ENCODE measurements around the gene LCE1E.

Gene LCE1E

GRCh38 chr1:152827173-152827572, 41.1 kb downstream of the LCE1E start, which contains the start of gene LCE1A:
Gene LCE1A (plus strand): TSS chr1:152827473. CDS start chr1:152827473, 0 bp downstream.
- no peak for DNase-seq
- Histone ChIP-seq H3K79me2 (ENCODE audit: low read length) (no peaks in the 10 kb centered on the region), H3K27me3 (replicated peaks; ENCODE audit: insufficient read depth, low read length) (no peaks in the 10 kb centered on the region), H3K4me3 (ENCODE audit: low read length) (no peak within 1 kb of the TSS), H3K27ac (ENCODE audit: low read length) (no peak within 1 kb of the TSS), H3K4me2 (ENCODE audit: low read depth, low read length) (no peak within 1 kb of the TSS), H4K20me1 (ENCODE audit: insufficient read depth, low read length) (no peaks in the 10 kb centered on the region), H3K9me2 (replicated peaks; ENCODE audit: insufficient read depth, low read length) (no peaks in the 10 kb centered on the region), H3K4me1 (ENCODE audit: low read length) (no peaks in the 10 kb centered on the region), H3K9me3 (replicated peaks; ENCODE audit: insufficient read depth, low read length) (no peaks in the 10 kb centered on the region), H2AFZ (ENCODE audit: low read length) (no peak within 1 kb of the TSS), H3F3A (ENCODE audit: insufficient read depth, low read length) (no peaks in the 10 kb centered on the region), H3K9ac (ENCODE audit: low read length) (no peak within 1 kb of the TSS), H3K36me3 (replicated peaks; ENCODE audit: insufficient read depth, low read length) (no peaks in the 10 kb centered on the region)
- TF ChIP-seq, protein P1, sequence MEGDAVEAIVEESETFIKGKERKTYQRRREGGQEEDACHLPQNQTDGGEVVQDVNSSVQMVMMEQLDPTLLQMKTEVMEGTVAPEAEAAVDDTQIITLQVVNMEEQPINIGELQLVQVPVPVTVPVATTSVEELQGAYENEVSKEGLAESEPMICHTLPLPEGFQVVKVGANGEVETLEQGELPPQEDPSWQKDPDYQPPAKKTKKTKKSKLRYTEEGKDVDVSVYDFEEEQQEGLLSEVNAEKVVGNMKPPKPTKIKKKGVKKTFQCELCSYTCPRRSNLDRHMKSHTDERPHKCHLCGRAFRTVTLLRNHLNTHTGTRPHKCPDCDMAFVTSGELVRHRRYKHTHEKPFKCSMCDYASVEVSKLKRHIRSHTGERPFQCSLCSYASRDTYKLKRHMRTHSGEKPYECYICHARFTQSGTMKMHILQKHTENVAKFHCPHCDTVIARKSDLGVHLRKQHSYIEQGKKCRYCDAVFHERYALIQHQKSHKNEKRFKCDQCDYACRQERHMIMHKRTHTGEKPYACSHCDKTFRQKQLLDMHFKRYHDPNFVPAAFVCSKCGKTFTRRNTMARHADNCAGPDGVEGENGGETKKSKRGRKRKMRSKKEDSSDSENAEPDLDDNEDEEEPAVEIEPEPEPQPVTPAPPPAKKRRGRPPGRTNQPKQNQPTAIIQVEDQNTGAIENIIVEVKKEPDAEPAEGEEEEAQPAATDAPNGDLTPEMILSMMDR (IDR thresholded peaks at IDR 0.05; ENCODE audit: low read length) = no peak
- TF ChIP-seq EZH2 (optimal IDR thresholded peaks at IDR 0.05; ENCODE audit: low read depth, low read length) (no peak), EZH2phosphoT487 (IDR thresholded peaks at IDR 0.05; ENCODE audit: low read length) (no peak)

GRCh38 chr1:152836870-152837269, 50.8 kb downstream of the LCE1E start:
- H3K9me3 ChIP-seq (replicated peaks; ENCODE audit: insufficient read depth, low read length) = no peaks in the 10 kb centered on the region
- no peak for DNase-seq
- no peaks in the 10 kb centered on the region for H3K4me1 ChIP-seq (ENCODE audit: low read length)
- H4K20me1 ChIP-seq (ENCODE audit: insufficient read depth, low read length) = no peaks in the 10 kb centered on the region
- no peaks in the 10 kb centered on the region for H3K27me3 ChIP-seq (replicated peaks; ENCODE audit: insufficient read depth, low read length)
- no peak overlapping the region for H3K4me2 ChIP-seq (ENCODE audit: low read depth, low read length)
- H2AFZ ChIP-seq (ENCODE audit: low read length) = no peak overlapping the region
- TF ChIP-seq, protein P1 (IDR thresholded peaks at IDR 0.05; ENCODE audit: low read length) = no peak
- TF ChIP-seq EZH2phosphoT487 (IDR thresholded peaks at IDR 0.05; ENCODE audit: low read length) (no peak), EZH2 (optimal IDR thresholded peaks at IDR 0.05; ENCODE audit: low read depth, low read length) (no peak)
- H3K27ac ChIP-seq (ENCODE audit: low read length) = no peak overlapping the region
- 0 out of 2 replicates have a peak, but pooled peaks cover 2% of the 10 kb centered on the region for H3K9me2 ChIP-seq (replicated peaks; ENCODE audit: insufficient read depth, low read length)
- H3K9ac ChIP-seq (ENCODE audit: low read length) = no peak overlapping the region
- no peaks in the 10 kb centered on the region for H3F3A ChIP-seq (ENCODE audit: insufficient read depth, low read length)
- H3K36me3 ChIP-seq (replicated peaks; ENCODE audit: insufficient read depth, low read length) = no peaks in the 10 kb centered on the region
- H3K79me2 ChIP-seq (ENCODE audit: low read length) = no peaks in the 10 kb centered on the region
- no peak overlapping the region for H3K4me3 ChIP-seq (ENCODE audit: low read length)

Data from MM.1S (cell line).